Hematopoietic multipotent progenitor cell (in vitro differentiated cells): ENCODE data around the gene OR52L1. TPM values are rescaled to one million over a fixed set of nuclear protein-coding genes. Genes with fewer than 3 reads are reported as not detected.
A peak's percentile ranks its signal among the peaks of the same experiment; 100 is the strongest.
"Not testable (repeated sequence)": the region's sequence is repeated elsewhere in the genome, so short reads cannot be mapped to it uniquely, and the experiment has no call there.

Experiments used
- DNase-seq, 3 donors: peaks; one replicate each; pipeline ENCODE4 v3.0.0-alpha.2; 2011 to 2015; ENCODE audit warnings: low read depth in 2 of 3, low spot score in 2 of 3
- total RNA-seq: library from RNA; depleted of rRNA; stranded (reverse); fragments of >200 nt; gene quantifications from one replicate; pipeline ENCODE4 v1.2.3, GENCODE V29; 2012

The OR52L1 gene
- not detected for total RNA-seq

DNA sequence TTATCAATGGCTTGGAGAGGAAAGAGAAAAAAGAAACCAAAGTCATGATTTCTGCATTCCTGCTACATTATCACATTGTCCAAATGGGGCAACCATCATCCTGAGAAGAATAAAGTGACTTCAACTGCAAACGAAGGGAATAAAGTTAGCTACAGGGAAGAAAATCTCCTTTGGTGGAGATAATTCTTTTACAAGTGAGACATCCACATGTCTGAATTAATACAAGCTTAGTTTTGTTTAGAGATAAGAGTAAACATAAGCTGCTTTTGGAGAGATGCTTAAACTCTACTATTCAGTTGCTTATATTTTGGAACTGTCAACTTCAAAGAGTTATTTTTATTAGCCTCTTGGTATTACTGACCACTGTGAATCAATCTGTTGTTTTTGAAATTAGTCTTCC, at the start of gene OR52L1:
Gene OR52L1 (minus strand): TSS at position 101 of the 400 bp plus-strand sequence. CDS start 55 bp downstream, at position 46.
- DNase-seq = no peak

DNA sequence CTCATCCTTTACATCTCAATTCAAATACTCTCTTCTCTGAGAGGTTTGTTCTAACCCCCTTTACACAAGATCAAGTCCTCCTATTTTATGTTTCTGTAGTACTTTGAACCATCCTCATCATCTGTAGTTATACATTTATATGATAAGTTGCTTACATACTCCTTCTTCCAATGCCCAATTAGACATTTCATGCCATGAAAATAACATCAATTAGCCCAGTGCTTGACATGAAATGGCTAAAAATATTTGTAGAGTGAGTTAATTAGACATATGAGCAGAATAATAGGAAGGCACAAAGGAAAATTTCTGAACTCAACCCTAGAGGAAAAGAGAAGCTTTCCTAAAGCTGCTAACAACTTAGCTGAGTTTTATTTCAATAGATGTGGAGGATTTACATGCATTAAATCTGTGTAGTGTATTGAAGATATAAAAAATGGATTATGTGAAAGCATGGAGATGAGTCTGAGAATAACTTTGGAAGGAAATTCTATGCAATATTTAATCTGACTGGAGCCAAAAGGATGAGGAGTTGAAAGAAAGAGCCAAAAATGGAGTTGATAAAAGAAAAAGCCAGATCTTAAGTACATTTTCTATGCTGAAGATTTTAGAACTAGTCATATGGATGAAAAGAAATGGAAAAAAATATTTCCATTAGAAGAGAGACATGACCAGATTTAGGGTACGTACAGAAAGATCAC, 44.1 kb upstream of the OR52L1 start, which contains the start of gene OR56A1:
Gene OR56A1 (minus strand): TSS at position 51 of the 698 bp plus-strand sequence. CDS start 3,066 bp downstream, outside the sequence.
- no peak for DNase-seq

DNA sequence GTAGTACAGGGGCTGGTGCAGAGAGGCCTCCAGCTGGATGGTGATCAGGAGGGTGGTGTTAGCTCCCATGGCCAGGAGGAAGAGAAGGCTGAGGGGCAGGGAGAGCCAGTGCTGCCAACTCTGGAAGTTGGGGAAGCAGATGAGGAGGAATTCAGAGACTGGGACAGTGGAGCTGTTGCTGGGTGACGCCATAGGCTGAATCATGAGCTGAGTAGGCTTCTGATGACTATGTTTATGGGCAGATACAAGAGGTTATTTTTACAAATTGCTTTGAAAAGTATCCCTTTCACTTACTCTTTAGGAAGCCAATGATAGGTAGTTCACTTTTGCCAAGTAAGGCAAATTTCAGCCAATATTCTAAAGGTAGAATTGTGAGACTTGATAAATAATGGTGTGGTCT, 40.7 kb upstream of the OR52L1 start:
- no peak for DNase-seq

DNA sequence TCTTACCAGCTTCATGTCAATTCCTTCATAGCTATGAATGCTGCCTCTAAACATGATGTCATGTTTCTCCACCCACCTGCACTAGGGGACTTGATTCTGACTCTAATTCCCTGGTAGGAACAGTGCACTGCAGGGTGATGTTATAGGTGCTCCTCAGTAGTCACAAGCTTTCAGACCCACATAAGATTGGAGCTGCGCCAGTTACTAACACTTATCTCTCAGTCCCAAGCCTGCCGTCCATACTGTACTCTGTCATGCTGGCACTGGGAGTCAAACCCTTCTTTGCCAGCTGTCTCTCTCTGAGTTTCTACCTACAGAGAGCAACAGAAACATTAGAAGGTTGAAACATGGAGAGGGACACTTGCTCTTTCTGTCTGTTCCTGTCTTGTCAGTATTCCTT, 38.3 kb upstream of the OR52L1 start:
- DNase-seq = no peak

DNA sequence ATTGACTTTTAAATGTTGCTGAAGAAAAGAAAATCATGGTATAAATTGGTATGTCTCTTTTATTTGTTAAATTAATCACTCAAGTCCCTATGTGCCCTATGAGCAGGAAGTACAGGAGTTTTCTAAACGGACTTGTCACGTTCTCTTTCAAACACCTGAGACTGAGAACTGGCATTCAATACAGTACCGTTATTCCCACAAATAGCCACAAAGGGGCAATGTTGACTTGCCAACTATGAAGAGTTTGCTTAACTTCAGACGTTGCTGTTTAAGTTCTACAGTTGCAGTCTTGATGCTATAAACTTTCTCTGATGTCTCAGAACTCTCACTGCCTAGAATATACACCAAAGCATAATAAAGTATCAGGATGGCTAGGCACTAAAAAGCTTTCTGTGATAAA, 36.2 kb upstream of the OR52L1 start:
- DNase-seq = peak in 2 of 3 donors; percentile 33 to 77

DNA sequence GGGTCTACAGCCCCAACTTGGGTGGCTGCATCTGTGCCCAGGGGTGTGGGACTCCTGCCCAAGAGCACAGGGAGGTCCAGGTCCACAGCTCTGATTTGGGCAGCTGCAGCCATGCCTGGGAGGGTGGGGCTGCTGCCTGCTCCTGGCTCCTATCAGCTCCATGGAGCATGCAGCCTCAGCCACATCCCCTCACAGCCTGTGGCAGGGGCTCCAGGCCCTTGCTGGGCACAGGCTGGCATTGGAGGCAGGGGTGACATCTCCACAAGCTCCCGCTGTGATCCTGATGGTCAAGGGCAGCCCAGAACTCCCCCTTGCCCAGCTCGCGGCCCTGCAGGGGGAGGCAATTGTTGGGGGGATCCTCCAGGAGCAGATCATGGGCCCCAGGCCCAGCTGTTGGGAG, 26.3 kb upstream of the OR52L1 start:
- no peak for DNase-seq

DNA sequence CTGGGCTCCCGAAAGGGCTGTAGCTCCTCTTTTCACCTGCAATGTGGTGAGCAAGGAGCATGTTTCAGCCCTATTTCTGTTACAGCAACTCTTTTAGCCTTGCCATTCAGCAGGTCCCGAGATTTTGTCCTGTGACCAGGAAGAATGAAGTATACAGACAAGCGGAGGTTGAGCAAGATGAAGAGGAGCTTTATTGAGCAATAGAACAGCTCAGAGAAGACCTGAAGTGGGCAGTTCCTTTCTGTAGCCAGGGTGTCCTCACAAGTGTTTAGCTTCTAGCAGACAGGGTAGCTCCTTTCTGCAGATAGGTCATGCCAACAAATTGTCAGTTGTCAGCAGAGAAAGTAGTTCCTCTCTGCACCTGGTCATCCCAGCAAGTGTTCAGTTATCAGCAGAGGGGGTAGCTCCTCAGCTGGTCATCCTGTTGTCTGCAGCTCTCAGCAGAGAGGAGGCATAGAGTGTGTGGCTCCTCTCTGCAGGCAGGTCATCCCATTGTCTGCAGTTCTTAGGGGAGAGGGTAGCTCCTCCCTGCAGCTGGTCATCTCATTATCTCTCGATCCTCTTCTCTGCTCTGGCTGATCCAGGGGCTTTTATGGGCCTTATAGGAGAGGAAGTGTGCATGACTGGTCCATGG, 25.4 kb upstream of the OR52L1 start:
- DNase-seq = no peak

DNA sequence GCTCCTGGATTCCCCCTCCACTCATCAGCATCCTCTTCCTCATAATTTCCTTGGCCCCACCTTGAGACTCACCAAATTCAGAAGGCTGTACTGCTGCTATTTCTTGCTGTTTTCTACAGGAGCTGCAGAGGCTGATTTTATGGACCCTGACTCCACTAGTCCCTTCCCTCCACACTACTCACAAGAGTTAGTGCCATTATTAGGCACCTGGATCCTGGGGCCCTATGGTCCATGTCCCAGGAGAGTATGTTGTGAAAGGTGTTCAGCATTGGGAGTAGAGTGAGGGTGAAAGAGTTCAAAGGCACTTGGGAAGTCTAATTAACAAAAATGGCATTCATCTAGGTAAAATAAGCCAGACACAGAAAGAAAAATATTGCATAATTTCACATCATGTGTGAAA, 20.1 kb upstream of the OR52L1 start, which contains the start of gene OR56A4:
Gene OR56A4 (minus strand): TSS at position 101 of the 400 bp plus-strand sequence. CDS start 3,954 bp downstream, outside the sequence.
- no peak for DNase-seq

DNA sequence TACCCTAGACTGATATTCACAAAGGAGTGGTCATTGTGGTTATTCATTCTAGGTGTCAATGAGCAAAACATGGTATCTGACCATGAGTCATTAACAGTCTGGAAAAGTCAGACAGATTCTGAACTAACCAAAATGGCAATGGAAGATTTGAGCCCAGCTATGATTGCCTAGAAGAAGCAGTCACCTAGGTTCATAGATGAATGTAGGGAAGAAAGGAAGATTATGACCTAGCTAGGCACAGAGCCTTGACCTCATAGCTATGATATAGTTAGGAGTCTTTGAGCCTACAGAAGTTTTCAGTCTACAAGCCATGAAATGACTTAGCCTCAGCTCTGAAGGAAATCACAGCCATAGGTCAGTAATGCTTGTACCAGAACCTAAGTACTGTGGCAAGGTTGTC, 19.6 kb upstream of the OR52L1 start:
- DNase-seq = no peak

DNA sequence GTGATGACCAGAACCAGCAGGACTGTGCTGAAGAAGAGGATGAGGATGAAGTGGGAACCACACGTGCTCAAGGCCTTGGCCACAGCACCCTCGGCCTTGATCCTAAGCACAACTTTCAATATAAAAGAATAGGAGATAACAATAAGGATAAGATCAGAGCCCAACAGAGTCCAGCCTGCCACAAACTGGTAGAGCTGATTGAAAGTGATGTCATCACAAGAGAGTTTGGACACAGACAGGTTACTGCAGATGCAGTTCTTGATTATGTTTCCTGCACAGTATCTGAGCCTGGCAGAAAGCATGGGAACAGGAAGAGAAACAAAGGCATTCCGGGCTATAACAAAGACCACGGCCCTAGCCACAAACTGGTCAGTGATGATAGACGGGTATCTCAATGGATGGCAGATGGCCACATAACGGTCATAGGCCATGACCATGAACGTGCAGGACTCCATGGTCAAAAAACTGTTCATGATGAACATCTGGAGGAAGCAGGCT, 15.5 kb upstream of the OR52L1 start:
- DNase-seq = no peak

DNA sequence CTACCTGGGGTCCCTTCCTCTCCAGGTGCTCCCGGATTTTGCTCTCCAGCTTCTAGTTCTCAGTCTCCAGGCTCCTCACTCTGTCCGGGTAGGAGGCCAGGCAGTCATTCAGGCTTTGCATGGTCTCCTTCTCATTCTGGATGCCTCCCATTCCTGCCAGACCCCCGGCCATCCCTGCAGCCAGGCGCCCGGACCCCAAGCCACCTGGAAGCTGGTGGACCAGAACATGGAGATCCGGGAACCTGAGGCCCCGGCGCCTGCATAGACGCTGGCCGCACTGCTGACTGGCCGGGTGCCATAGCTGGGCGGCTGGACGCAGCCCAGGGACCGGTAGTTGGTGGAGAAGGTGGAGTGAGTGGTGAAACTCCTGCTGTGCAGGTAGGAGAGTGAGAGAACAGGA, 8.0 kb upstream of the OR52L1 start:
- DNase-seq = no peak

DNA sequence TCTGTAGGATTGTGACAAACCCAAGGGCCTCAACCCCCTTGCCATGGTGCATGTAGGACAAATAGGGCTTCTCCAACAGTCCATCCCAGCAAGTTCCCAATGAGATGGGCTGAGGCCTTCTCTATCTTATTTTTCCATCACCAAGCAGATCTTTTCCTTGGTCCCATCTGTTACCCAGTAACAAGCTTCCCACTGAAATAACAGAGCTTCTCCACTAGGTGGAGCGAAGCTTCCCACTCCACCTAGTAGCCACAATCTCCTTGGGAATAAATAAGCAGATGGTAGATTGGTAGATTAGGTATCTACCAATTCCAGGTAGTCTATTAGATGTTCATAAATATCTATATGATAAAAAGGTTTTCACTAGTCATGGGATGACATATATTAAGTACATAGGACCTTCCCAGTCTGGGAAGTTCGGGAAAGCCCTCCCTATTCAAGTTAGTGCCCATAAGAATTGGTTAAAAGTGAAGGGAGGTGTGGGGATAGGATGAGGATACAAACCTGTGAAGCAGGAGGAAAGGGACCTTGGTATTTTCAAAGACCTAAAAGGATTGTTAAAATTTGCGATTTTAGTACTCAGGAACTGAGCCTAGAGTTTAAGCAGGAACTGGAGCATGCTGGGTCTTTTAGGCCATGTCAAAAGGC, 5.9 kb upstream of the OR52L1 start:
- DNase-seq = peak in 1 of 3 donors; percentile 19

DNA sequence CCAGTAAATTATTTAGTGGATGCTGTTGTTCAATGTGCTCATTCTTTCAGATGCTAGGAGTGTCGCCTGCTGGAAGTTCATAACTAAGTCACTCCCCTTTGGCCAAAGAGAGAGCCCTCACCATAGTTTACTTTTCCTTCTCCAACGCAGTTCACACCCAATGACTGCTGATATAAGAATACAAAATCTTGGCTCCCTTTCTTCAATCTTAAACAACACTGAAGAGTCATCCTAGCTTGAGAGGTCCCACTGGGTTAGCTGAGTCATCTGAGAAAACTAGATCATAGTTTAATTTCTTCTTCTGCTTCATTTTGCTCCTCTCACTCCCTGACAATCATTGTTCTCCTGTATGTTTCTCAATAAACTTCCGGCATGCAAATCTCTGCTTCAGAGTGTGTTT, 5.4 kb upstream of the OR52L1 start:
- no peak for DNase-seq

DNA sequence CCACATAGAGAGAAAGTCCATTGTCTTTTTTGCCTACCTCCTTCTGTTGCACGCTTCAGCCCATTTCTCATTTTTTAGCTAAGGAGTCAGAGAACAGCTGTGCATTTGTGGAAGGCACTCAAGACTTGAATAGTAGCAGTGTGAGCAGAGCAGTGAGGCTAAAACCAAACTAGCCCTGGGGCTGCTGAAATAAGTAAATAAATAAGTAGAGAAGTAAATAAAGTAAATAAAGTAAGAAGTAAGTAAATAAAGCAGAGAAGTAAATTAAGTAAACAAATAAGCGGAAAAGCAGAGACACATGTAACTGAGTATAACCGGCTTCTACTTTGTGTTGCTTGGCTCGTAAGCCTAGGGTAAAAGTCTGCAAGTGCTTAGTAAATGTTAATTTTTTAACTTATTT, 2.4 kb upstream of the OR52L1 start:
- no peak for DNase-seq

DNA sequence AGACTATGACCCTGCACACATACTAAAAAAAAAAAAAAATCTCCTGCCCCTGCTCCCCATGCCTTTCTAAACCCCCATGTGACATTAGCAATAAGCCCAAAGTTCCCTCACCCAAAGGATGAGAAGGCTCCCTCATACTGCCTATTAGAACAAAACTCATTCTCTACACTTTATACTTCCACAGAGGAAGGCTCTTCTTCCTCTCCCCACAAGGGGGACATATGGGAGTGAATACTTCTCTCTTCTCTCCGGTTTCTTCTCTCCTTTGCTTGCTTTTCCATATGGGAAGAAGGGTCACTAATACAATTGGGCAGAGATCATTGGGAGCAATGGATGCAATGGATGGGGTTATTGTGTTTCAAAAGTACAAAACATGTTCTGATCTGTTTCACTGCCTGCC, 3.3 kb downstream of the OR52L1 start:
- DNase-seq = no peak

DNA sequence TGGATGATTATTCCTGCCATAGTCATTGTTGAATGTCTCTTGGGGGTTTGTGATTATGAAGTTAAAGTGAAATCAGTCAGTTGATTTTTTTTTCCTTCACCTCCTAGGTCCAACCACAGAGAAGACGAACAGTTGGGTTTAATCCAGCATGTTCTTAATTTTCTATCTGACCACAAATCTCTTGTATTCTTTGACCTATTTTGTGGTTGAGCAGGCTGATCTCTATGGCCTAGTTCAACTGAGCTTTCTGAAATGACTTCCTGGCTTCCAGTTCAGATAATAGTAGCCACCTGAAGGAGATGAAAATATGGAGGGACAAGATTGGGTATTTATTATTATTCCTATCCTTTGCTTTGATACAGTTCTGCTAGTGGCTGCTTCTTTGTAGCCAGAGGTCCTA, 13.3 kb downstream of the OR52L1 start:
- DNase-seq = no peak

DNA sequence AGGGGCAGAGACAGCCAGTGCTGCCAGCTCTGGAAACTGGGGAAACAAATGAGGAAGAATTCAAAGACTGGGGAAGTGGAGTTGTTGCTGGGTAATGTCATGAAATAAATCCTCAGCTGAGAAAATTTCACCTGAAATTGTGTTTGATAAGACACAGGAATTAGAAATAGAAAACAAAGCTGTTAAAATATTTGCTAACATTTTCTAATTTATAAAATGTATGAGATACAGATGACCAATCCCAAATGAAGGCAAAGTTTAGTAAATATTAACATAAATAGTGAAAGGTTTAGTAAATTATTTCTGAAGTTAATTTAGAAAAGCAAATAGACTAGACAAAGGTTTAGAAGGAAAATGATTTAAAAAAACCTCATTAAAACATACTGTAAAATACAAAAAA, 18.4 kb downstream of the OR52L1 start, which contains the start of gene OR56A5:
Gene OR56A5 (minus strand): TSS at position 101 of the 400 bp plus-strand sequence. CDS start 0 bp downstream, at position 101.
- DNase-seq = no peak

DNA sequence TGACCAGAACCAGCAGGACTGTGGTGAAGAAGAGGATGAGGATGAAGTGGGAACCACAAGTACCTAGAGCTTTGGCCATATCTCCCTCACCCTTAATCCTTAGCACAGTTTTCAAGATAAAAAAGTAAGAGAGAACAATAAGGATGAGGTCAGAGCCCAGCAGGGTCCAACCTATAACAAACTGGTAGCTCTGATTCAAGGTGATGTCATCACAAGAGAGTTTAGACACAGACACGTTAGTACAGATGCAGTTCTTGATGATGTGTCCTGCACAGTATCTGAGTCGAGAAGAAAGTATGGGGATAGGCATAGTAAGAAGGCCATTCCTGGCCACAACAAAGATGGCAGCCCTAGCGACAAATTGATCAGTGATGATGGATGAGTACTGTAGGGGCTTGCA, 19.1 kb downstream of the OR52L1 start:
- DNase-seq = no peak

DNA sequence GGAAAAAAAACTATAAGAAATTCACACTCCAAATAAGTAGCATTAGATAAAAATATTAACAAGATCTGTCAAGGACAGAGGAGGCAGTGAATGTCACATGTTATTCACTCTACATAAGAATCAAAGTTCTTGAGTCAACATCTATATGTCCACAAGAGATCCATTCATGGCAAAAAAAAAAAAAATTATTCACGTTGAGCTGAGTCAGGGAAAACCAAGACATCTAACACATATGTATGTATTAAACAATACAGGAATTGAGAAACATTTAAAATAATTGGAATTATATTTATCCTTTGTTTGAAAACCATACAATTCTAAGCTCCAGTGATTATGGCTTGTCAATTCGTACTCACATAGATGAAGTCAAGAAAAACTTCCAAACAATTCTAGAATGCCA, 19.8 kb downstream of the OR52L1 start:
- DNase-seq = no peak

DNA sequence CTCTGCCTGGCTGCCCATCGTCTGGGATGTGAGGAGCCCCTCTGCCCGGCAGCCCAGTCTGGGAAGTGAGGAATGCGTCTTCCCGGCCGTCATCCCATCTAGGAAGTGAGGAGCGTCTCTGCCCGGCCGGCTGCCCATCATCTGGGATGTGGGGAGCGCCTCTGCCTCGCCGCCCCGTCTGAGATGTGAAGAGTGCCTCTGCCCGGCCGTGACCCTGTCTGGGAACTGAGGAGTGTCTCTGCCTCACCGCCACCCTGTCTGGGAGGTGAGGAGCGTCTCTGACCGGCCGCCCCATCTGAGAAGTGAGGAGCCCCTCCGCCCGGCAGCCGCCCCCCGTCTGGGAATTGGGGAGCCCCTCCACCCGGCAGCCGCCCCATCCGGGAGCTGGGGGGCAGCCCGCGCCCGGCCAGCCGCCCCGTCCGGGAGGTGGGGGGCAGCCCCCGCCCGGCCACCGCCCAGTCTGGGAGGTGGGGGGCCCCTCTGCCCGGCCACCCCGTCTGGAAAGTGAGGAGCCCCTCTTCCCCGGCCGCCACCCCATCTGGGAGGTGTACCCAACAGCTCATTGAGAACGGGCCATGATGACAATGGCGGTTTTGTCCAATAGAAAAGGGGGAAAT, 26.0 kb downstream of the OR52L1 start:
- not testable (repeated sequence) for DNase-seq

DNA sequence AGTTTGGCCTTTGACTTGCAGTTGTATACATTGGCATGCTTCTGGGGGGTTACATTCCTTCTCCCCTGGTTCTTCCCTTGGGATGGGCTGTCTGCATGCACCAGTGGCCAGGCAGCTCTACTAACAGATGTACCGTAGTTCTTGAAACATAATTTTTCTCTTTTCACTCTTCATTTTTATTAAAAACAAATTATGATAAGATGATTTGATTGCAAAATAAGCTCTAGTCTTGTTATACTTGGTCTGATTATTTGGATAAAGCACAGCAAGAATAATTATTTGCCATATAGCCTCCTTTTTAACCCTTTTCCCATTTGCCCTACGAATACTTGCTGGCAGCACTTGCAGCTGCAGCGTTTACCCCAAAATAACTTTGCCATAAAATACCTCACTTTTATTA, 31.2 kb downstream of the OR52L1 start:
- DNase-seq = no peak
